ENCODE results near the gene CMTM7.
A peak's percentile ranks its signal among the peaks of the same experiment; 100 is the strongest.

The CMTM7 gene

DNA sequence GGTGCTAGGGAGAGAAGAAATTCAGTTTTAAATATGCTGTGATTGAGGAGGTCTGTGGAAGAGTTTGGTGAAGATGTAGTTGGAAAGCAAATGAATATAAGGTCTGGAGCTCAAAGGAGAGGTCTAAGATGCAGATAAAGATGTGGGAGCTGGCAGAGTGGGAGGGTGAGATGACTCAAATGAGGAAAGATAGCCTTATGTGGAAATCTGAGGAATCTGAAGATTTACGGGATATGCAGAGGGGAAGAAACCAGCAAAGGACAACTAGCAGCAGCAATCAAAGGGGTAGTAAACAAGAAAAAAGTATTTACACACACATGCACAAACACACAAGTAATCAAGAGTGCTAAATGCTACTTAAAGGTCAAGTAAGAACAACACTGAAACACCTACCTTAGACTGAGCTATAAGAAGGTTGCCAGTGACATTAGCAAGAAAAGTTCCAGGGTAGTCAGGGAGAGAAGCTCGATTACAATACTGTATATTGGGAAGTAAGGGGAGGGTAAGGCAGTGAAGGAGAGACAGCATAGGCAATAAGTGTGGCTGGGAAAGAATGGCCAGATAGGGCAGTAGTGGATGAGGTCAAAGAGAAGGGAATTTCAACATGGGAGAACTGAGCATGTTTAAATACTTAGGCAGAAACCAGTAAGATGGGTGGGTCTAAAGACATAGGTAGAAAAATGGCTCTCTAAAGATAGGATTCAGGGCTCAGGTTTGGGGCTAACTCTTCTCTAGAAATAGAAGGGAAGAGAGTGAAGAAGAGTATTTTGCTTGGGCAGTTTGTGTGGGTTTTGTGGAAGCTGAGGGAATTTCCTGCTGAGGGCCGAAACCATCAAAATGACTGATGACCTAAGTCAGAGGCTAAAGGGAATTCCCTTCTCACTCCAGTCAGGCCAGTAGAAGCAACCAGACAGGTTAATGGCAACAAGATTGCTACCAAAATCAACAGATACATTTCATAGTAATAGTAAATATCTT is 102.1 kb downstream of the CMTM7 start:
- no peak for DNase-seq

DNA sequence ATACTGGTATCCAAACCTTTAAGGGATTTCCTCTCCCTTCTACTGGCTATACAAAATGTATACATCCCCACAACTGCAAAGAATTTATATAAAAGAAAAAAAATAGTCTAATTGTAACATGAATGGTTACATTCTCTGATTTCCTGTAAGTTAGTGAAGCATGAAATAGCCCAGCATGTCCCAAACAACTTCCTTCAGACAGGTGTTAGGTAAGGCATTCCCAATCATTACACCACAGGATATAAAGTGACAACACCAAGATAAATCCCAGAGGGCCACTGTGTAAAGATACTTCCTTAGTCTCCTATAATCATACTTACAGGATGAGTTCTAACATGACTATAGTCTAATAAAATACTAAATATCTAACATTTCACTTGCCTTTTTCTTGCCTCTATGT is 103.4 kb downstream of the CMTM7 start:
- no peak for DNase-seq

GRCh38 chr3:32495609-32496008 is 104.0 kb downstream of the CMTM7 start:
- DNase-seq: no peak

- no peak for DNase-seq
Measured at GRCh38 chr3:32498252-32498651, 106.6 kb downstream of the CMTM7 start.

GRCh38 chr3:32498992-32499391 is 107.3 kb downstream of the CMTM7 start:
- no peak for DNase-seq

DNA sequence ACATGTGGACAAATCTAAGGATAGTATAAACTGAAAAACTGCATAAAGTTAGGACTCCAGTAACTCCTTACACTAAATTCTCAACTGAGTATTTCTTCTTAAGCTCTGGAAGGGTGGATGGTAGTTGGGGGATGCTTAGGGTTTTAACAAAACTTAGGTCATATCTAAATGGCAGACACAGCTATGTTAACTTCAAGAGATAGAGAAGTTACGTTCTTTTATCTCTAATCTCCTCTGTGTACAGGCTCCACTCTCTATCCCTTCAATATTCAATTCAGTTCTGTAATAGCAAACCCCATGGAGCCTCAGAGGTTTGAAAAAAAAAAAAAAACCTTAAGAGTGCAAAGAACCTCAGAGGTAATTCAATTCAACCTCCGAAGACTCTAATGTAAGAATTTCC is 107.9 kb downstream of the CMTM7 start:
- DNase-seq: no peak

GRCh38 chr3:32500231-32500630 is 108.6 kb downstream of the CMTM7 start:
- DNase-seq: no peak

- no peak for DNase-seq
Measured at GRCh38 chr3:32500880-32501782, 109.5 kb downstream of the CMTM7 start.

GRCh38 chr3:32501783-32502117 is 110.1 kb downstream of the CMTM7 start:
- no peak for DNase-seq

DNA sequence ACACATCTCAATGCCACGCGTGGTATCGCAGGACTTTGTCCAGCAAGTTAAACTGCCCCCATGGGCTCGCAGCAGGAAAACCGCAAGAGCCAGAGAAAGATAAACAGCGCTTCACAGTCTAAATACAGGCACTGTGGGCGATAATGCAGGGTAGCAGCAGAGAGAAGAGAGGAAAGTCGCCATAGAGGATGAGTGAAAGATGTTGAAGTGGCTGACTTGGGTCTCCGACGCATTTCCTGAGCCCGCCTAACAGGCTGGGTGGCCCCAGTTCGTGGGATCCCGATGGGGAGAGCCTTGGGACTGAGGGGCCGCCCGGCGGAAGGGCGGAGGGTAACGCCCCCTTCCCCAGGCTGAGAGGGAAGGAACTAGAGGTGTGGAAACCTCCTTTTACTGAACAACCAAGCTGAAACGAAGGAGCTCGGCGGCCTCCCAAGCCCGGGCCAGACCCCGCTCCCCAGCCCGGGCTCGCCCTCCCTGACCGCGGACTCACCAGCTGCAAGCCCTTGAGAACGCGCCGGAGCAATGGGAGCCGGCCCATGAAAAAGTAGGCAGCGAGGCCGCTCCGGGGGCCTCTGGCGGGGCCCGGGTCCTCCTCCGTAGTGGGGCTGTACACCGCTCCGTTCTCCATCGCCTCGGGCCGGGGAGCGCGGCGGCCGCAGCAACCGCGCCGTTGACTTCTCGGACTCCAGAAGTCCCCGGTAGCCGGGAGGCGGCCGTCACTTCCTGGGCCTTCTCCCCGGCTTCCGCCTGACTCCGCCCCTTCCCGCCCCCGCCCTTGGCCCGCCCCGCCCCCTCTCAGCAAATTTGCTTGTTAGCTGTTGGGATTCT is 110.7 kb downstream of the CMTM7 start, which contains the start of gene CMTM6:
Gene CMTM6 (minus strand): TSS at position 735 of the 828 bp plus-strand sequence. CDS start 107 bp downstream, at position 628.
- peak; percentile 85 for DNase-seq

DNA sequence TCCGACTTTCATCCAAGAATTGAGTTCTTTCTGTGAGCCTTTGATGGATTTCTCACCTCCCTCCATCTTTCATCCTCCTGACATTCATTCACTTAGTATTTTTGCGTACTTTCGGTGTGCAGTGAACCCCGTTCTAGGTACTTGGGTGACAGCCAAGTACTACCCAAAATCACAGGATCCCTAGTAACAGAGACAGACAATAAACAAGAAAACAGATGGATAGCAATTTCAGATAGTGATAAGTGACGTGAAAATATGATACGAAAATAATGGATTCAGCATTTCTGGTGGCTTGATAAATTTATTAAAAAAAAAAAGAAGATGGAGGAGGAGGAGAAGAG is 111.3 kb downstream of the CMTM7 start:
- no peak for DNase-seq
